Thyroid gland (tissue), 4 donors: ENCODE measurements around the gene GABRR3.

ENCODE experiments used
- CTCF ChIP-seq, 6 experiments: fragments of 200-600 bp in 3 of 6; fragments of 450-650 bp in 3 of 6; sonication (generic) in 3 of 6; IDR thresholded peaks; one replicate each; pipeline ENCODE4 v1.5.1; 2016 to 2019; ENCODE audit warnings: antibody characterized with exemption in 6 of 6, mild to moderate bottlenecking in 2 of 6, inconsistent platforms in 1 of 6, moderate library complexity in 1 of 6
- POLR2A ChIP-seq, 2 donors: fragments of 450-650 bp; IDR thresholded peaks; one replicate each; pipeline ENCODE4 v1.6.1; 2017; ENCODE audit warnings: antibody characterized with exemption in 2 of 2, mild to moderate bottlenecking in 2 of 2, moderate library complexity in 1 of 2

DNA sequence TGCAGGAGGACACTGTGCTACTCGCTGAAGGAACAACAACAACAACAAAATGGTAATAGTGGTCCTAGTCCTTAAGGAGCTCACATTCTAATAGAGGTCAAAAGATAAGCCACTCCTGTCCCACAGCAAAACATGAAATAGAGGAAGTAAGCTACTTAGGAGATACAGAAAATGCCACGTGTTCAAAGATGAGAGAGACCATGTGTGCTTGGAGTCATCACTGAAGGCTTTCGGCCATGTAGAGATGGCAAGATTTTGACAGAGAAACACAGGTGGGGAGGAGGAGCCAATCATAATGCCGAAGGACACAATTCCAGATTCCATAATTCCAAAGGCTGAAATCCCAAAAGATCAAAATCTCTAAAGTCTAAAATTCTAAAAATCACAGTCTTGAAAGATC is 38.1 kb downstream of the GABRR3 start:
- TF ChIP-seq POLR2A (IDR thresholded peaks at IDR 0.05) (no peak), CTCF (IDR thresholded peaks at IDR 0.05) (no peak)
